Neural cell (in vitro differentiated cells): ENCODE measurements around the gene KLHL6. TPM values are rescaled to one million over a fixed set of nuclear protein-coding genes. Genes with fewer than 3 reads are reported as not detected.

Source experiments
- H2AFZ ChIP-seq: fragments of 200-600, 300-800 bp; sonication (generic), shearing (Covaris generic); 2 replicates; pipeline ENCODE4 v1.6.0; 2014; ENCODE audit warnings: low read depth, mild to moderate bottlenecking, antibody characterized with exemption, low read length, moderate library complexity
- H3F3A ChIP-seq: fragments of 200-600 bp; shearing (Covaris generic); 2 replicates; pipeline ENCODE4 v1.6.1; 2016; ENCODE audit warnings: mild to moderate bottlenecking, moderate library complexity, mixed read lengths, antibody characterized with exemption, low read length; ENCODE audit not compliant: insufficient read depth, poor library complexity, severe bottlenecking
- H3K27ac ChIP-seq: fragments of 200-600, 300-800 bp; sonication (generic), shearing (Covaris generic); 2 replicates; pipeline ENCODE4 v1.5.1; 2014; ENCODE audit warnings: mild to moderate bottlenecking, low read length, moderate library complexity
- H3K27me3 ChIP-seq: fragments of 300-800, 200-600 bp; sonication (generic), shearing (Covaris generic); 2 replicates; pipeline ENCODE4 v1.6.0; 2014; ENCODE audit warnings: mild to moderate bottlenecking, low read depth, low read length, moderate library complexity; ENCODE audit not compliant: insufficient read depth
- H3K36me3 ChIP-seq: fragments of 300-800, 200-600 bp; sonication (generic), shearing (Covaris generic); 2 replicates; pipeline ENCODE4 v1.5.1; 2014; ENCODE audit warnings: mild to moderate bottlenecking, antibody characterized with exemption, low read length, moderate library complexity; ENCODE audit not compliant: insufficient read depth
- H3K4me2 ChIP-seq: fragments of 300-800, 200-600 bp; sonication (generic), shearing (Covaris generic); 2 replicates; pipeline ENCODE4 v1.6.0; 2014; ENCODE audit warnings: mild to moderate bottlenecking, low read length
- H3K4me3 ChIP-seq: fragments of 300-800, 200-600 bp; sonication (generic), shearing (Covaris generic); 2 replicates; pipeline ENCODE4 v1.5.1; 2014; ENCODE audit warnings: mild to moderate bottlenecking, low read length, moderate library complexity
- H3K79me2 ChIP-seq: fragments of 200-600 bp; shearing (Covaris generic); replicated peaks from 2 replicates; pipeline ENCODE4 v1.6.0; 2014; ENCODE audit warnings: mild to moderate bottlenecking, low read length, moderate library complexity; ENCODE audit not compliant: insufficient read depth
- H3K9ac ChIP-seq: fragments of 300-800, 200-600 bp; sonication (generic), shearing (Covaris generic); 2 replicates; pipeline ENCODE4 v1.6.1; 2016; ENCODE audit warnings: mild to moderate bottlenecking, low read length, mixed read lengths
- H3K9me2 ChIP-seq: fragments of 200-600 bp; shearing (Covaris generic); 2 replicates; pipeline ENCODE4 v1.6.1; 2016; ENCODE audit warnings: mild to moderate bottlenecking, low read length, mixed read lengths; ENCODE audit not compliant: insufficient read depth
- H3K9me3 ChIP-seq: fragments of 200-600, 300-800 bp; sonication (generic), shearing (Covaris generic); 2 replicates; pipeline ENCODE4 v1.6.1; 2016; ENCODE audit warnings: mild to moderate bottlenecking, mixed run types, low read length, moderate library complexity, mixed read lengths
- H4K20me1 ChIP-seq: fragments of 200-600 bp; shearing (Covaris generic); 2 replicates; pipeline ENCODE4 v1.6.1; 2016; ENCODE audit warnings: mild to moderate bottlenecking, mixed run types; ENCODE audit not compliant: insufficient read depth
- EP300 ChIP-seq: fragments of 450-650 bp; conservative IDR thresholded peaks from 2 replicates; pipeline ENCODE4 v1.6.1; 2014; ENCODE audit warnings: antibody characterized with exemption, mild to moderate bottlenecking, moderate library complexity; ENCODE audit not compliant: poor library complexity, severe bottlenecking
- EZH2 ChIP-seq: fragments of 200-600, 300-800 bp; shearing (Covaris generic), sonication (generic); IDR thresholded peaks from 2 replicates; pipeline ENCODE4 v1.6.1; 2014; ENCODE audit warnings: antibody characterized with exemption, low read length, borderline replicate concordance, mild to moderate bottlenecking; ENCODE audit not compliant: insufficient read depth, poor library complexity, severe bottlenecking
- MXI1 ChIP-seq: fragments of 450-650 bp; conservative IDR thresholded peaks from 2 replicates; pipeline ENCODE4 v1.6.1; 2014; ENCODE audit warnings: antibody characterized with exemption, mild to moderate bottlenecking; ENCODE audit not compliant: poor library complexity, severe bottlenecking
- POLR2AphosphoS5 ChIP-seq: IDR thresholded peaks from 2 replicates; pipeline ENCODE4 v1.6.1; 2012
- RAD21 ChIP-seq: fragments of 450-650 bp; conservative IDR thresholded peaks from 2 replicates; pipeline ENCODE4 v1.6.1; 2014; ENCODE audit warnings: antibody characterized with exemption, mild to moderate bottlenecking, moderate library complexity
- SMC3 ChIP-seq: fragments of 450-650 bp; conservative IDR thresholded peaks from 2 replicates; pipeline ENCODE4 v1.6.1; 2014; ENCODE audit warnings: antibody characterized with exemption, mild to moderate bottlenecking, moderate library complexity; ENCODE audit not compliant: poor library complexity
- TAF1 ChIP-seq: IDR thresholded peaks from 2 replicates; pipeline ENCODE4 v1.6.1; 2012; ENCODE audit warnings: low read depth
- polyA plus RNA-seq: library from polyadenylated mRNA; depleted of rRNA; stranded (reverse); fragments of >200 nt; gene quantifications from 2 replicates; pipeline ENCODE4 v1.2.3, GENCODE V29; 2014
- TF ChIP-seq, protein P1 (sequence below): fragments of 450-650 bp; IDR thresholded peaks from 2 replicates; pipeline ENCODE4 v1.5.1; 2014; ENCODE audit warnings: antibody characterized with exemption, mild to moderate bottlenecking, moderate library complexity; ENCODE audit not compliant: poor library complexity, severe bottlenecking
- TF ChIP-seq, protein P2 (sequence below): IDR thresholded peaks from 2 replicates; pipeline ENCODE4 v1.6.1; 2012; ENCODE audit warnings: borderline replicate concordance

Gene KLHL6
- polyA plus RNA-seq, 1 donor from 2014 or later, result not detected

DNA sequence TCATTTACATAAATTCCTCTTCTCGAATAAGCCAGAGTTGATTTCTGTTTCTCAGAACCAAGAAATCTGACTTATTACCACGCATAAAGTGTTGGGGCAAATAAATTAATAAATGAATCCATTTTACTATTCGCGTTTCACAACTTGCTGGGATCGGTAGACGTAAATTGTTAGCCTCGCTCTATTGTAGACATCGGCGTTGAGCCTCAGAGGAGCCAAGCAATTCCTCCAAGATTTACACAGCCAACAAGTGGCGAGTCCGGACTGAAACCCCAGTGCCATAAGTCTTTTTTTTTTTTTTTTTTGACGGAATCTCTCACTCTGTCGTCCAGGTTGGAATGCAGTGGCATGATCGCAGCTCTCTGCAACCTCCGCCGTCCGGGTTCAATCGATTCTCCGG, 8.9 kb downstream of the KLHL6 start:
- Histone ChIP-seq H3K4me2 (no peak overlapping the region), H4K20me1 (no peaks in the 10 kb centered on the region), H3K36me3 (no peaks in the 10 kb centered on the region), H3K9me3 (no peaks in the 10 kb centered on the region), H3K4me3 (no peak overlapping the region), H3F3A (no peaks in the 10 kb centered on the region), H3K79me2 (no peaks in the 10 kb centered on the region), H2AFZ (no peak overlapping the region), H3K9ac (no peak overlapping the region), H3K9me2 (no peaks in the 10 kb centered on the region), H3K27me3 (no peaks in the 10 kb centered on the region), H3K27ac (no peak overlapping the region)
- no peak for TF ChIP-seq MXI1

DNA sequence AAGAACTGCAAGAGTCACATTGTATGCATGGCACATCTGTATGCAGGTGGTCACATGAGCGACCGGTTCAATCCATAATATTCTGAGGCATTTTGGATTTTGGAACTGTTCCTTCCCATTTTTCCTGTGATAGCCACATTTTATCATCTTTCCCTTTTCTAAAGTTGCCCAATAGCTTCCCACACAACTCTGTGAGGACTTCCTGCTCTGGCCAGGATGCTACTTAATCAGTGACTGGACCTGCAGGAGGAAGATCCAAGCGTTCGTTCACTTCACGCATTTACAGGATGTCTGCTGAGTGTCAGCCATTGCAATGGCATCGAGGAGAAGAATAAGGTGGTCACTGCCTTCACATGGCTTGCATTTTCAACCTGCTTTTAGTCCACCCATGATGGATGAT, 9.8 kb downstream of the KLHL6 start:
- no peaks in the 10 kb centered on the region for H3K79me2 ChIP-seq
- no peaks in the 10 kb centered on the region for H3K9me2 ChIP-seq
- H3F3A ChIP-seq, result no peaks in the 10 kb centered on the region
- no peaks in the 10 kb centered on the region for H3K36me3 ChIP-seq
- H3K4me2 ChIP-seq, result no peak overlapping the region
- no peak overlapping the region for H2AFZ ChIP-seq
- H3K9ac ChIP-seq, result no peak overlapping the region
- no peaks in the 10 kb centered on the region for H4K20me1 ChIP-seq
- no peak overlapping the region for H3K27ac ChIP-seq
- no peaks in the 10 kb centered on the region for H3K27me3 ChIP-seq
- H3K9me3 ChIP-seq, result no peaks in the 10 kb centered on the region
- no peak overlapping the region for H3K4me3 ChIP-seq
- no peak for TF ChIP-seq POLR2AphosphoS5
- TF ChIP-seq, protein P1, sequence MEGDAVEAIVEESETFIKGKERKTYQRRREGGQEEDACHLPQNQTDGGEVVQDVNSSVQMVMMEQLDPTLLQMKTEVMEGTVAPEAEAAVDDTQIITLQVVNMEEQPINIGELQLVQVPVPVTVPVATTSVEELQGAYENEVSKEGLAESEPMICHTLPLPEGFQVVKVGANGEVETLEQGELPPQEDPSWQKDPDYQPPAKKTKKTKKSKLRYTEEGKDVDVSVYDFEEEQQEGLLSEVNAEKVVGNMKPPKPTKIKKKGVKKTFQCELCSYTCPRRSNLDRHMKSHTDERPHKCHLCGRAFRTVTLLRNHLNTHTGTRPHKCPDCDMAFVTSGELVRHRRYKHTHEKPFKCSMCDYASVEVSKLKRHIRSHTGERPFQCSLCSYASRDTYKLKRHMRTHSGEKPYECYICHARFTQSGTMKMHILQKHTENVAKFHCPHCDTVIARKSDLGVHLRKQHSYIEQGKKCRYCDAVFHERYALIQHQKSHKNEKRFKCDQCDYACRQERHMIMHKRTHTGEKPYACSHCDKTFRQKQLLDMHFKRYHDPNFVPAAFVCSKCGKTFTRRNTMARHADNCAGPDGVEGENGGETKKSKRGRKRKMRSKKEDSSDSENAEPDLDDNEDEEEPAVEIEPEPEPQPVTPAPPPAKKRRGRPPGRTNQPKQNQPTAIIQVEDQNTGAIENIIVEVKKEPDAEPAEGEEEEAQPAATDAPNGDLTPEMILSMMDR, result no peak
- TF ChIP-seq, protein P2, sequence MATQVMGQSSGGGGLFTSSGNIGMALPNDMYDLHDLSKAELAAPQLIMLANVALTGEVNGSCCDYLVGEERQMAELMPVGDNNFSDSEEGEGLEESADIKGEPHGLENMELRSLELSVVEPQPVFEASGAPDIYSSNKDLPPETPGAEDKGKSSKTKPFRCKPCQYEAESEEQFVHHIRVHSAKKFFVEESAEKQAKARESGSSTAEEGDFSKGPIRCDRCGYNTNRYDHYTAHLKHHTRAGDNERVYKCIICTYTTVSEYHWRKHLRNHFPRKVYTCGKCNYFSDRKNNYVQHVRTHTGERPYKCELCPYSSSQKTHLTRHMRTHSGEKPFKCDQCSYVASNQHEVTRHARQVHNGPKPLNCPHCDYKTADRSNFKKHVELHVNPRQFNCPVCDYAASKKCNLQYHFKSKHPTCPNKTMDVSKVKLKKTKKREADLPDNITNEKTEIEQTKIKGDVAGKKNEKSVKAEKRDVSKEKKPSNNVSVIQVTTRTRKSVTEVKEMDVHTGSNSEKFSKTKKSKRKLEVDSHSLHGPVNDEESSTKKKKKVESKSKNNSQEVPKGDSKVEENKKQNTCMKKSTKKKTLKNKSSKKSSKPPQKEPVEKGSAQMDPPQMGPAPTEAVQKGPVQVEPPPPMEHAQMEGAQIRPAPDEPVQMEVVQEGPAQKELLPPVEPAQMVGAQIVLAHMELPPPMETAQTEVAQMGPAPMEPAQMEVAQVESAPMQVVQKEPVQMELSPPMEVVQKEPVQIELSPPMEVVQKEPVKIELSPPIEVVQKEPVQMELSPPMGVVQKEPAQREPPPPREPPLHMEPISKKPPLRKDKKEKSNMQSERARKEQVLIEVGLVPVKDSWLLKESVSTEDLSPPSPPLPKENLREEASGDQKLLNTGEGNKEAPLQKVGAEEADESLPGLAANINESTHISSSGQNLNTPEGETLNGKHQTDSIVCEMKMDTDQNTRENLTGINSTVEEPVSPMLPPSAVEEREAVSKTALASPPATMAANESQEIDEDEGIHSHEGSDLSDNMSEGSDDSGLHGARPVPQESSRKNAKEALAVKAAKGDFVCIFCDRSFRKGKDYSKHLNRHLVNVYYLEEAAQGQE, result no peak
- TF ChIP-seq TAF1, result no peak
- no peak for TF ChIP-seq MXI1
- no peak for TF ChIP-seq SMC3
- no peak for TF ChIP-seq RAD21
- no peak for TF ChIP-seq EP300
- no peak for TF ChIP-seq EZH2

DNA sequence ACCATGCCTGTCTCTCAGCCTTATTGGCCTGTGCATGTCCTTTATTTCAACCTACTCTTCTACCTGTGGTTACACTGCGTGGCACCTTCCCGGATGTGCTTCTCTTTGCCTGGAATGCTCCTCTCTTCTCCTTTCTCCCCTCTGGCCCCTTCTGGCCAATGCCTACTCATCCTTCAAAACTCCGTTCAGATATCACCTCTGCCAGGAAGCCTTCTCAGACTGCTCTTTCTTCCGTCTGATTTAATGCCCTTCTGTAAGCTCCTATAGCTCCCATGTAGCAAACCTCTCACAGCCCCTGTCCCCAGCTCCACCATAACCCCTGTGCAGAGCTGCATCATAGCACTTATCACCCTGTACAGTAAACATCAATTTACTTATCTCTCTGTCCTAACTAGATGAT, 13.2 kb downstream of the KLHL6 start:
- H3K4me3 ChIP-seq, result no peak overlapping the region
- H3K9ac ChIP-seq, result no peak overlapping the region
- H3K36me3 ChIP-seq, result no peaks in the 10 kb centered on the region
- no peak overlapping the region for H3K27ac ChIP-seq
- H2AFZ ChIP-seq, result no peak overlapping the region
- no peak overlapping the region for H3K4me2 ChIP-seq
- H3K27me3 ChIP-seq, result no peaks in the 10 kb centered on the region
- no peaks in the 10 kb centered on the region for H3K9me2 ChIP-seq
- no peaks in the 10 kb centered on the region for H3K79me2 ChIP-seq
- H3K9me3 ChIP-seq, result no peaks in the 10 kb centered on the region
- no peaks in the 10 kb centered on the region for H3F3A ChIP-seq
- TF ChIP-seq POLR2AphosphoS5 (no peak), RAD21 (no peak), SMC3 (no peak), EZH2 (no peak), MXI1 (no peak), TAF1 (no peak), EP300 (no peak)
- TF ChIP-seq, protein P2, result no peak
- TF ChIP-seq, protein P1, result no peak
- H4K20me1 ChIP-seq, result no peaks in the 10 kb centered on the region
